ENCODE measurements around the gene PCNX3. TPM values are rescaled to one million over a fixed set of nuclear protein-coding genes. Genes with fewer than 3 reads are reported as not detected.

Gene PCNX3
- polyA plus RNA-seq, 3 donors, result 0.58 to 36.4 (median 1.7) TPM

DNA sequence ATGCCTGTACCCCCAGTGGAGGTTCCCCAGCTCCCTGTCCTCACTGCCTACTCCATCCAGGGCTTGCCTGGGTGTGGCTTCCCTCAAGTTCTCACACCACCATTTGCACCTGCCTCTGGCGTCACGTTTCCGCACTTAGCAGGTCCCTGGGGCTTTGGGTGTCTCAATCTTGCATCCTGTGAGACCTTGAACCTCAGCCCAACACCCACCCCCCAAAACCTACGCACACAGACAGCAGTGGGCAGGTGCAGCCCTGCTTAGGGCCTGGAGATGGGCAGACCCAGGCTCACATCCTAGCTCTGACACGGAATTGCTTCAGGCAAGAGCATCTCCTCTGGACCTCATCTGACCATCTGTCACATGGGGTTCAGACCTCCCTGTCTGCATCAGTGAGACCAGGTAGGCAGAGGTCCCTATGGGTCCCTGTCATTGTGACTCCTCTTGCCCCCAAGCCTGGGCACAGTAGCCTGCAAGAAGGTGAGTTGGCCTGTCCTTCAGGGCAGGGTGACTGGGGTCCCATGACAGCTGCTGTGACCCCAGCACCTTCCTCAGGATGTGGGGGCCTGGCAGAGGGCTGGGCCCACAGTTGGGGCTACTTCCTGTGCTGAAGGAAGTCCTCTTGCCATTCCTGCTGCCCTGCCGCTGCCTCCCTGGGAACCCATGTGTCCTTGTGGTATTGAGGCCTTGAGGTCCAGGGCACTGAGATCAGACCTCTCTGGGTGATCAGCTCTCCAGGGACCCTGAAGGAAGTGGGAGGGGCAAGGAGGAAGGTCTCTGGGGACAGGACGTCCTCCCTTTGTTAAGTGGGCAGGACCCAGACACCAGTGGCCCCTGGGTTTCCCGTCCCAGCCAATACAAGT lies 24.3 kb downstream of the PCNX3 start:
- peaks cover 44 to 72% of the 10 kb centered on the region in 2 donors for H3K4me1 ChIP-seq (ENCODE audit: control insufficient read depth in 1 of 2, insufficient read depth in 2 of 2, low read length in 2 of 2)
- peaks cover 44 to 49% of the 10 kb centered on the region in 2 donors for H3K36me3 ChIP-seq (replicated peaks in 1 of 2; ENCODE audit: control insufficient read depth in 1 of 2, insufficient read depth in 2 of 2, low read length in 2 of 2)
- H3K9me3 Mint-ChIP-seq, result no peaks in the 10 kb centered on the region
- intact Hi-C loops (cut with micrococcal nuclease), result no loop called here
- no peak for TF ChIP-seq CTCF (IDR thresholded peaks at IDR 0.05)
- 12% methylated on average over 7 of the region's 8 CpGs for WGBS (ENCODE audit: insufficient coverage)
- peak overlapping the region; percentile 82 for H3K9ac ChIP-seq (ENCODE audit: insufficient read depth, low read length, poor library complexity, severe bottlenecking)
- peak overlapping the region; percentile 100 for H3K4me2 ChIP-seq (replicated peaks; ENCODE audit: extremely low read depth, low read length, poor library complexity, severe bottlenecking)
- H3K36me3 Mint-ChIP-seq, result peaks cover 37 to 58% of the 10 kb centered on the region in 2 donors
- H3K9me3 ChIP-seq (replicated peaks in 1 of 2; ENCODE audit: control insufficient read depth in 1 of 2, insufficient read depth in 1 of 2, low read length in 2 of 2), result no peaks in the 10 kb centered on the region
- H2AFZ ChIP-seq (ENCODE audit: insufficient read depth, low read depth, low read length, poor library complexity, severe bottlenecking), result peak overlapping the region; percentile 67
- peak overlapping the region; percentile 91 to 94 (median 93) for H3K27ac Mint-ChIP-seq
- H3K27ac ChIP-seq (ENCODE audit: low read depth in 1 of 2, low read length in 2 of 2), result peak overlapping the region; percentile 93 to 98
- peak overlapping the region; percentile 94 for H3K4me3 Mint-ChIP-seq
- H4K20me1 ChIP-seq (ENCODE audit: insufficient read depth, low read length), result peaks cover 71% of the 10 kb centered on the region
- H3K27me3 Mint-ChIP-seq (ENCODE audit: low read depth in 3 of 3), result no peaks in the 10 kb centered on the region
- peaks cover 69% of the 10 kb centered on the region for H3K79me2 ChIP-seq (ENCODE audit: insufficient read depth, low read length)
- peaks cover 56% of the 10 kb centered on the region for H3K4me1 Mint-ChIP-seq
- H3K4me3 ChIP-seq (replicated peaks in 1 of 3; ENCODE audit: low read depth in 2 of 3, low read length in 3 of 3), result peak overlapping the region; percentile 61 to 99 (median 76)
- peak in 2 of 3 donors; percentile 39 to 40 for DNase-seq
- no peaks in the 10 kb centered on the region for H3K27me3 ChIP-seq (ENCODE audit: control insufficient read depth in 2 of 2, insufficient read depth in 2 of 2, low read length in 2 of 2)

- H3K27ac Mint-ChIP-seq, result peak overlapping the region; percentile 91 to 94 (median 93)
- H4K20me1 ChIP-seq (ENCODE audit: insufficient read depth, low read length), result peaks cover 76% of the 10 kb centered on the region
- H3K4me2 ChIP-seq (replicated peaks; ENCODE audit: extremely low read depth, low read length, poor library complexity, severe bottlenecking), result peak overlapping the region; percentile 100
- no peaks in the 10 kb centered on the region for H3K27me3 Mint-ChIP-seq (ENCODE audit: low read depth in 3 of 3)
- intact Hi-C loops (cut with micrococcal nuclease), result no loop called here
- H3K4me3 ChIP-seq (replicated peaks in 1 of 3; ENCODE audit: low read depth in 2 of 3, low read length in 3 of 3), result peak overlapping the region; percentile 61 to 99 (median 76)
- H3K27ac ChIP-seq (ENCODE audit: low read depth in 1 of 2, low read length in 2 of 2), result peak overlapping the region; percentile 93 to 98
- H3K4me3 Mint-ChIP-seq, result peak overlapping the region; percentile 94
- H3K9me3 Mint-ChIP-seq, result no peaks in the 10 kb centered on the region
- peaks cover 44 to 49% of the 10 kb centered on the region in 2 donors for H3K36me3 ChIP-seq (replicated peaks in 1 of 2; ENCODE audit: control insufficient read depth in 1 of 2, insufficient read depth in 2 of 2, low read length in 2 of 2)
- DNase-seq, result peak; percentile 84 to 91 (median 90)
- WGBS (ENCODE audit: insufficient coverage), result under 1% methylated on average over 32 of the region's 35 CpGs
- H3K4me1 Mint-ChIP-seq, result peaks cover 56% of the 10 kb centered on the region
- H3K27me3 ChIP-seq (ENCODE audit: control insufficient read depth in 2 of 2, insufficient read depth in 2 of 2, low read length in 2 of 2), result no peaks in the 10 kb centered on the region
- no peak for TF ChIP-seq CTCF (IDR thresholded peaks at IDR 0.05)
- peak overlapping the region; percentile 67 for H2AFZ ChIP-seq (ENCODE audit: insufficient read depth, low read depth, low read length, poor library complexity, severe bottlenecking)
- peaks cover 75% of the 10 kb centered on the region for H3K79me2 ChIP-seq (ENCODE audit: insufficient read depth, low read length)
- H3K4me1 ChIP-seq (ENCODE audit: control insufficient read depth in 1 of 2, insufficient read depth in 2 of 2, low read length in 2 of 2), result peaks cover 44 to 72% of the 10 kb centered on the region in 2 donors
- peaks cover 38 to 58% of the 10 kb centered on the region in 2 donors for H3K36me3 Mint-ChIP-seq
- peak overlapping the region; percentile 82 for H3K9ac ChIP-seq (ENCODE audit: insufficient read depth, low read length, poor library complexity, severe bottlenecking)
- no peaks in the 10 kb centered on the region for H3K9me3 ChIP-seq (replicated peaks in 1 of 2; ENCODE audit: control insufficient read depth in 1 of 2, insufficient read depth in 1 of 2, low read length in 2 of 2)
Observed at GRCh38 chr11:65640483-65641296, 25.1 kb downstream of the PCNX3 start.
